H1 (cell line): ENCODE data around the gene TLNRD1.

Experiments
- BRCA1 ChIP-seq: IDR thresholded peaks from 2 replicates; pipeline ENCODE4 v1.6.1; 2012; ENCODE audit warnings: low read depth, low read length, improper control_type of control experiment
- CREB1 ChIP-seq: IDR thresholded peaks from 2 replicates; pipeline ENCODE4 v1.6.1; 2012; ENCODE audit warnings: inconsistent platforms
- CTCF ChIP-seq, 3 experiments: IDR thresholded peaks; 1 replicate in 2 of 3; 2 replicates in 1 of 3; pipeline versions ENCODE4 v1.5.1 to v1.6.1; 2011; ENCODE audit warnings: low read length in 3 of 3, mild to moderate bottlenecking in 3 of 3, inconsistent platforms in 2 of 3, low read depth in 1 of 3, moderate library complexity in 1 of 3; ENCODE audit not compliant: insufficient read depth in 1 of 3; ENCODE audit errors: control extremely low read depth in 1 of 3
- EZH2 ChIP-seq: fragments of 200-600 bp; sonication (generic); IDR thresholded peaks from 2 replicates; pipeline ENCODE4 v1.7.1; 2012; ENCODE audit warnings: low read depth, mild to moderate bottlenecking, moderate library complexity, low read length, inconsistent platforms; ENCODE audit not compliant: severe bottlenecking
- FOSL1 ChIP-seq: IDR thresholded peaks from 2 replicates; pipeline ENCODE4 v1.6.1; 2011; ENCODE audit warnings: mild to moderate bottlenecking, low read depth, low read length, moderate library complexity; ENCODE audit not compliant: insufficient read depth
- MAFK ChIP-seq: IDR thresholded peaks from 2 replicates; pipeline ENCODE4 v1.6.1; 2012; ENCODE audit warnings: low read depth, mild to moderate bottlenecking, improper control_type of control experiment, low read length
- PHF8 ChIP-seq: fragments of 200-600 bp; sonication (generic); conservative IDR thresholded peaks from 2 replicates; pipeline ENCODE4 v1.7.1; 2012; ENCODE audit warnings: low read depth, mild to moderate bottlenecking, inconsistent platforms, low read length, moderate library complexity
- POLR2A ChIP-seq, 2 experiments: IDR thresholded peaks; 1 replicate in 1 of 2; 2 replicates in 1 of 2; pipeline ENCODE4 v1.6.1; 2011; ENCODE audit warnings: low read depth in 2 of 2, low read length in 2 of 2, mild to moderate bottlenecking in 2 of 2; ENCODE audit errors: control extremely low read depth in 1 of 2
- POU5F1 ChIP-seq: IDR thresholded peaks from 2 replicates; pipeline ENCODE4 v1.6.1; 2011; ENCODE audit warnings: low read depth, mild to moderate bottlenecking, low read length, moderate library complexity
- RFX5 ChIP-seq: IDR thresholded peaks from 2 replicates; pipeline ENCODE4 v1.6.1; 2011; ENCODE audit warnings: low read depth, low read length, improper control_type of control experiment, borderline replicate concordance
- SIX5 ChIP-seq: IDR thresholded peaks from 2 replicates; pipeline ENCODE4 v1.6.1; 2011; ENCODE audit warnings: mild to moderate bottlenecking, low read depth, low read length
- TAF1 ChIP-seq: IDR thresholded peaks from 2 replicates; pipeline ENCODE4 v1.6.1; 2011; ENCODE audit warnings: mild to moderate bottlenecking, low read depth, low read length

GRCh38 chr15:81032818-81033217 lies 32.1 kb downstream of the TLNRD1 start:
- TF ChIP-seq CTCF (IDR thresholded peaks at IDR 0.05; ENCODE audit: control extremely low read depth in 1 of 3, insufficient read depth in 1 of 3, low read depth in 1 of 3, low read length in 3 of 3) (no peak), BRCA1 (no peak), TAF1 (no peak), RFX5 (no peak), EZH2 (no peak), SIX5 (no peak), CREB1 (no peak), FOSL1 (no peak), POLR2A (IDR thresholded peaks at IDR 0.05; ENCODE audit: control extremely low read depth in 1 of 2, low read depth in 2 of 2, low read length in 2 of 2) (no peak), MAFK (no peak), POU5F1 (no peak), PHF8 (no peak)
